Stimulated activated naive CD8-positive, alpha-beta T cell treated with anti-CD3 and anti-CD28 coated beads, Interleukin-15, Interleukin-2, amounts not matched to agents 100 U/mL and 50 U/mL, for 24 hours (primary cell): ENCODE measurements around the gene MMP23B.

ENCODE experiments used
- ATAC-seq: fragments of 150-1000 bp; cut with Tn5 transposase; one replicate; pipeline ENCODE4 v1.10.0; 2021
- DNase-seq: peaks from one replicate; pipeline ENCODE4 v3.0.0; 2021

The MMP23B gene

DNA sequence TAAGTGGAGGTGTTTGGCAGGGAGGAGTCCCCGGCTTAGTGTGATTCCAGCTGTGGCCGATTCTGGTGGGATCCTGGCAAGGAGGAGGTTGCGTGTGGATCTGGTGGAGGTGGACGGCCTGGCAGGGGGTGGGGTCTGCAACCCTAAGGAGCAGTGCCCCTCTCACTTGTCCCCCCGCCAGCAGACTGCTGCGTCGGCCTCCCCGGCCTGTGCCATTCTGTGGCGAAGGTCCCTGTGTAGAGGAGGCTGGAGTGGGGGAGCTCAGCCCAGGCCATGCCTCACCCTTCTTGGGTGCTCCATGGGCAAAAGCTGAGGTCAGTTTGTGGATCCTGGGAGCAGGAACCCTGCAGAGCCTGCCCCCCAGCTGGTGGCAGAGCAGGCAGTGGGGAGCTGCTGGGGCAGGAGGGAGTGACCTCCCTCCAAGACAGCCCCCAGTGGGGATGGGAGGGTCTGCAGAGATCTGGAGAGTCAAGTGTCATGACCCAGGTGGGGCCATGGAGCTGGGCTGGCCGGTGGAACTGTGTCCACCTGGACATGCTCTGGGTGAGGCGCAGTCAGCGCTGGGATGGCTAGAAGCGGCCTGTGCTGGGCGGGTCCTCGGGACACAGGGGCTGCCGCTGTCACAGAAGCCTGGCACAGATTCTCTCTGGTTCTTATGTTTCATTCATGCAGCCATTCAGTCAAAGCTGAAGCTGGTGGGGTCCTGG, 11.4 kb upstream of the MMP23B start:
- DNase-seq: peak; percentile 4
- no peak for ATAC-seq

DNA sequence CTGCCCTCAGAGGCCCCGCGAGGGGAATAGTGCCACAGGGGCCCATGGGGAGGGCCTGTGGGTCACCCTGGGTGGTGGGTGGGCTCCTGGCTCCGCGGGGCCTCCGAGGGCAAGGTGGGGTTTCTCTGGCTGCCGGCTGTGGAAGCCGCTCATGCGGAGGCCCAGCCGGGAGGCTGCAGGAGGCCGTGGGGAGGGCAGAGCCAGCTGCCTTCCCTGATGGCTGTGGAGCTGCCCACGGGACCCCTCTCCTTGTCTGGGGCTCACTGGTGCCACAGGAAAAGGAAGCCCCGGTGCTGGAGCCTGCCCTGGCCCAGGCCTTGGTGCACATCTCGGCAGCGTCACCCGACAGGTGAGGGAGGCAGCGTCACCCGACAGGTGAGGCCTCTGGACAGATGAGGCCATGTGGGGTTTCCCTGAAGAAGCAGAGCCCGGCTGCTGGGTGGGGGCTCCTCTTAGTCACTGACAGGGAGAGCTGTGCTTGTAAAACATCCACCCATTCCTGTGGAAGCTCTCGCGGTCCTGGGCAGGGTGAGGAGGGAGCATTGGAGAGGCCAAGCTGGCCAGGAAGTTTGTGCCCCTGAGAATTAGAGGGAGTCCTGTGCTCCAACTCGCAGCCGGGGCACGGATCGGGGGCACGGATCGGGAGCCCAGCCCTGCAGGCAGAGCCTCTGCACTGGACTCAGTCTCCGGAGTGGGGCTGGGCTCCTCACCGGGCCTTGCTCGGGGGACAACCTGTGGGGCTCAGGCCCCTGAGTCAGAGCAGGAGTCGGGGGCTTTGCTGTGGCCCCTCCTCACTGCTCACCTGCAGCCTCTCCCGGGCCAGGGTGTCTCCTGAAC, 10.6 kb upstream of the MMP23B start:
- DNase-seq (peak; percentile 4), ATAC-seq (no peak)

DNA sequence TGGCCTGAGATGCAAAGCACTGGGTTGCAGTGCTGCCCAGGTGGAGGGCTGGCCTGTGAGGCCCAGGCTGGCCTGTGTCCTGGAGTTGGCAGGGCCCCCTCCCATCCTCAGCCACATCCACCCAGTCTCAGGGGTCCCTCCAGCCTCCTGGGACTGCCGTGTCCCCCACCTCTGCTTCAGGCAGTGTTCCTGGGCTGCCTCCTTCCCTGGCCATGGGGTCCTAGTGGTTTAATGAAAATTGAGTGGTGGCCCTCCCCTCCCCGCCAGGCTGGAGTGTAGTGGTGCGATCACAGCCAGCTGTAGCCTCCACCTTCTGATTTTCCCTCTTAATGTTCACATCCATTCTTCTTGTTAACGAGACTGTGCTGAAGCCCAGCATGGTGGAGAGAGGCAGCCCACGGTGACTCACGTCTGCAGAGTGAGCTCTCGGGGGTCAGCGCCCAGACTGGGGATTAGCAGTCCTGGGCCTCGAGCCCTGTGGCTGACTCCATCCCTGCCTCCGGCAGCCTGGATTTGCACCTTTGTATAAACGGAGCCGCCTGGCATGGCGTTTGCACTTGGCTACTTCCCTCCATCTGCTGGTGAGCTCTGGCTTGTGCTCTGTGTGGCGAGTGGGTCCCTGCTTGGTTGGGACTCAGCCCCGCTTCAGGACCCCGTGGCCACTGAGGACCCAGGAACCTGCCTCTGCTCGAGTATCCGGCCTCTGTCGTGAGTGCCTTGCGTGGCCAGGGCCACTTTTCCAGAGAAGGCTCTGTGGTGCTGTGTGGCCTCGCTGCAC, 9.8 kb upstream of the MMP23B start:
- ATAC-seq (no peak), DNase-seq (no peak)

DNA sequence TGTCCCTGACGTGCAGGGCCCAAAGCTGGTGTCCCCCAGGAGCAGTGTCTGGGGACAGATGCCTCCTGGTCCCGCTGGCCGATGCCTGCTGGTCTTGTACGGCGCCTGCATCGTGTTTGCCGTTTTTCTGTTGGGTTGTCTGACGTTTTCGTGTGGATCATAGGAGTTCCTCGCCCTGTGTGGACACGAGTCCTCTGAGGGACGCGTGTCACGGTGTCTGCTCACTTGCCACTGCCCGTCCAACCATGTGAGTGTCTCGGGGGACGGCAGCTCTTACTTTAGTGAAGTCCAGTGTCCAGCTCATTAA, 9.2 kb upstream of the MMP23B start:
- no peak for ATAC-seq
- no peak for DNase-seq

DNA sequence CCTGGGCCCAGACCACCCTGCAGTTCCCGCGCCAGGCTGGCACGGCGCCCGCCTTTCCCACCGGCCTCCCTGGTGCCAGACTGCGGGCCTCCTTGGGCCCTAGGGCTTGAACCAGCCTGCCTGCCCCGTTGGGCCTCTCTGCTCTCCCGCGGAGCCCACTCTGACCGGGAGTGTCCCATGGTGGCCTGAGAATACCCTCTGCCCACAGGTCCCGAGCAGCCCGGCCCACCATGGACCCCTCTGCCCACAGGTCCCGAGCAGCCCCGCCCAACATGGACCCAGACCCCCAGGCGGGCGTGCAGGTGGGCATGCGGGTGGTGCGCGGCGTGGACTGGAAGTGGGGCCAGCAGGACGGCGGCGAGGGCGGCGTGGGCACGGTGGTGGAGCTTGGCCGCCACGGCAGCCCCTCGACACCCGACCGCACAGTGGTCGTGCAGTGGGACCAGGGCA, 8.8 kb upstream of the MMP23B start:
- ATAC-seq: no peak
- no peak for DNase-seq

DNA sequence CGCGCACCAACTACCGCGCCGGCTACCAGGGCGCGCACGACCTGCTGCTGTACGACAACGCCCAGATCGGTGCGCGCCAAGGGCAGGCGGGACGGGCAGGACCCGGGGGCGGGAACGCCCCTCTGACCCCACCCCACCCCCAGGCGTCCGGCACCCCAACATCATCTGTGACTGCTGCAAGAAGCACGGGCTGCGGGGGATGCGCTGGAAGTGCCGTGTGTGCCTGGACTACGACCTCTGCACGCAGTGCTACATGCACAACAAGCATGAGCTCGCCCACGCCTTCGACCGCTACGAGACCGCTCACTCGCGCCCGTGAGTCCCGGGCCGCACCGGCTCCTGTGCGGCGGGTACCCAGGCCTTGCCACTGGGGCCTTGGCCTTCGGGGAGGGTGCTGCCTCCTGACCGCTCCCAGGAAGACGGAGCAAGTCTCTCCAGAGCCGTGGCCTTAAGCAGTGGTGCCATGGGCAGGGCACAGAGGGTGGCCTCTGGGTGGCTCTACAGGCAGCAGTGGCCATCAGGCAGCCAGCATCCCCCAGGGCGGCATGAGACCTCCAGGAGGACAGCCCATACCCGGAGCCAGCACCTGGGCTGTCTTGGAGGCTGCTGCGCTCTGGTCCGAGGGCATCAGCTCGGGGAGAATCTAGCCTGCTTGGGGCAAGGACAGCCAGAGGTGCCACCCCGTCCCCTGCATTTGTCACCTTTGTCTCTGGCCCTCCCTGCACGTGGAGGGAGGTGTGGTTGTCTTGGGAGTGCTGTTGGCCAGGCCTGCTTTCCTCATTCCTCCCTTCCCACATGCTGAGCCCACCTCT, 8.1 kb upstream of the MMP23B start:
- DNase-seq (no peak), ATAC-seq (no peak)

DNA sequence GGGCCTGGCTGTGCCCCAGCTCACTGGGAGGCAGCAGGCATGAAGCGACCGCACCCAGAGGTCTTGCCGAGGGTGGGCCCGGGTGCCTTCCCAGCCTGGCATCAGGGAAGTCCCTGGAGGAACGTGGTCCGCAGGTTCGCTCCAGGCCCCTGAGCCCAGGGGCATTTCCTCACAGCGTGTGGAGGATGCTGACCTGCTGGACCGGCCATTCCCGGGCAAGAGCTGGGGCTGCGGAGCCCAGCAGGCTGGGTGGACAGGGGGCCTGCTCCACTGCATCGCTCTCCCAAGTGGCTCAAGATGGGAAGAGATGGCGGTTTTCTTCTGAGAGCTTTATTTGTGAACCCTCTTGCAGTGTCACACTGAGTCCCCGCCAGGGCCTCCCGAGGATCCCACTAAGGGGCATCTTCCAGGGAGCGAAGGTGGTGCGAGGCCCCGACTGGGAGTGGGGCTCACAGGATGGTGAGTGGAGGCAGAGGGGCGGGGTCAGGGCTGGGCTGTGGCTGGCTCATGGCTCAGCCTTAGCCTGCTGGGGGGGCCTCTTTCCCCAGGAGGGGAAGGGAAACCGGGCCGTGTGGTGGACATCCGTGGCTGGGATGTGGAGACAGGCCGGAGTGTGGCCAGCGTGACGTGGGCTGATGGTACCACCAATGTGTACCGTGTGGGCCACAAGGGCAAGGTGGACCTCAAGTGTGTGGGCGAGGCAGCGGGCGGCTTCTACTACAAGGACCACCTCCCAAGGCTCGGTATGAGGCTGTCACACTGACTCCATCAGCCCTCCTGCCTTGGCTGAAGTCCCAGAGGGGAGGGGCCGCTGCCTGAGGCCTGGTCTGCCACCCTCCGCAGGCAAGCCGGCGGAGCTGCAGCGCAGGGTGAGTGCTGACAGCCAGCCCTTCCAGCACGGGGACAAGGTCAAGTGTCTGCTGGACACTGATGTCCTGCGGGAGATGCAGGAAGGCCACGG, 7.2 kb upstream of the MMP23B start:
- no peak for DNase-seq
- no peak for ATAC-seq

DNA sequence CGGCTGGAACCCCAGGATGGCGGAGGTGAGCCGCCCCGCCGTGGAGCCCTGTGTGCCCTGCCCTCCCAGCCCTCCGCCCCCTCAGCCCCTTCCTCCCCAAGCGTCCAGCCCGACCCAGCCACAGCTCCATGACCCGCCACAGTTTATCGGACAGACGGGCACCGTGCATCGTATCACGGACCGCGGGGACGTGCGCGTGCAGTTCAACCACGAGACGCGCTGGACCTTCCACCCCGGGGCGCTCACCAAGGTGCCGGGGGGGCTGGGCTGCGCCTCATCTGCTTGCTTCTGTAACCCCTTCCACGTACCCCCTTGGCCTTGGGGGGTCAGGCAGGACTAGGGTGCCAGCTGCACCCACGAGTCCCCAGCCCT, 6.6 kb upstream of the MMP23B start:
- DNase-seq (no peak), ATAC-seq (no peak)

DNA sequence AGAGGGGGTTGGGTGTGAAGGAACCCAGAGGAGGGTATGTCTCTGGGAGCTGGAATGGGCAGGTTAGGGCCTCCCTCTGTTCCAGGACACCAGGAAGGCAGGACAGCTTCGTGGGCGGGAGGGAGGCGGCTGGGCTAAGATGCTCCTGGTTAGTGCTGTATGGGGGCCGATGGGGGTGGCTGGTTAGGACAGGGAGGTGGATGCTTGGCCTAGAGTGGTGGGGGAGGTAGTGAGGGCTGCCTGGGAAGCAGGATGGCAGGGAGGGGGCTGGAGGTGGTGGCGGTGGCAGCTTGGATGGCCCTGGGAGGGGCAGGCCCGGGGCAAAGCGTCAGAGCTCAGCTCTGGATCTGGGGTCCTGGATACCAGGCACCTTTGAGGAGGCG, 6.2 kb upstream of the MMP23B start:
- DNase-seq: no peak

DNA sequence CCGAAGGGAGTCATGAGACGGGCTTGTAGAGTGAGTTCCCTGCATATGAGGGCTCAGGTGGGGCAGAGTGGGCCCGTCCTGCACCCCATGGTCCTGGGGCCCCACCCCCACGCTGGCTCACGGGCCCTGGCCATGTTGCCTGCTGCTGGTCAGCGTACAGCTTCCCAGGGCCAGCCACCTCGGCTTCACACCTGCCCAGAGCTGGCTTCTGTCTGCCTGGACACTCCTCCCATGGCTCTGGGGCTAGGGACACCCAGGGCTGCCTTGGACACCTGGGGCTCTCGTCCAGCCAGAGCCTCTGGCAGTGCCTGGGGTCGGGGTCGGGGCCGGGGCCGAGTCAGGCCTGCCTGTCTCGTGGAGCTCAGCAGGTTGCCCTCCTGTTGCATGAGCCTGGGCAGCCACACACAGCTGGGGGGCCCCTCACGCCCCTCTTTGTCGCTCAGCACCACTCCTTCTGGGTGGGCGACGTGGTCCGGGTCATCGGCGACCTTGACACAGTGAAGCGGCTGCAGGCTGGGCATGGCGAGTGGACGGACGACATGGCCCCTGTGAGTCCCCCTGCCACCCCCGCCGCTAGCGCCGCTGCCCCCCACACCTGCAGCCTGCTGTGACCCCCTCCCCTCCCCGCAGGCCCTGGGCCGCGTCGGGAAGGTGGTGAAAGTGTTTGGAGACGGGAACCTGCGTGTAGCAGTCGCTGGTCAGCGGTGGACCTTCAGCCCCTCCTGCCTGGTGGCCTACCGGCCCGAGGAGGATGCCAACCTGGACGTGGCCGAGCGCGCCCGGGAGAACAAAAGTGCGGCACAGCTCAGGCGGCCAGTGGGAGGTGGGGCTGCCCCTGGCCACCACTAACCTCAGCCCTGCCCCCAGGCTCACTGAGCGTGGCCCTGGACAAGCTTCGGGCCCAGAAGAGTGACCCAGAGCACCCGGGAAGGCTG, 5.5 kb upstream of the MMP23B start:
- no peak for DNase-seq
- no peak for ATAC-seq

More for the DNA sequence above, 6.2 kb upstream of the MMP23B start:
- ATAC-seq: no peak

DNA sequence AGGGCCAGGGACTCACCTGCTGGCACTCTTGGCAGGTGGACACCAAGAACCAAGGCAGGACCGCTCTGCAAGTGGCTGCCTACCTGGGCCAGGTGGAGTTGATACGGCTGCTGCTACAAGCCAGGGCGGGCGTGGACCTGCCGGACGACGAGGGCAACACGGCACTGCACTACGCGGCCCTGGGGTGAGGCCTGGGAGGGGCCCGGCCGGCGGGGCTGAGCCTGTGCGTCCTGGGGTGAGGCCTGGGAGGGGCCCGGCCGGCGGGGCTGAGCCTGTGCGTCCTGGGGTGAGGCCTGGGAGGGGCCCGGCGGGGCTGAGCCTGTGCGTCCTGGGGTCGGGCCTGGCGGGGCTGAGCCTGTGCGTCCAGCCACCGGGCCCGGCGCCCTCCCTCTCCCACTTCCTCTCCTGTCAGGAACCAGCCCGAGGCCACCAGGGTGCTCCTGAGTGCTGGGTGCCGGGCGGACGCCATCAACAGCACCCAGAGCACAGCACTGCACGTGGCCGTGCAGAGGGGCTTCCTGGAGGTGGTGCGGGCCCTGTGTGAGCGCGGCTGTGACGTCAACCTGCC, 4.6 kb upstream of the MMP23B start:
- no peak for DNase-seq

DNA sequence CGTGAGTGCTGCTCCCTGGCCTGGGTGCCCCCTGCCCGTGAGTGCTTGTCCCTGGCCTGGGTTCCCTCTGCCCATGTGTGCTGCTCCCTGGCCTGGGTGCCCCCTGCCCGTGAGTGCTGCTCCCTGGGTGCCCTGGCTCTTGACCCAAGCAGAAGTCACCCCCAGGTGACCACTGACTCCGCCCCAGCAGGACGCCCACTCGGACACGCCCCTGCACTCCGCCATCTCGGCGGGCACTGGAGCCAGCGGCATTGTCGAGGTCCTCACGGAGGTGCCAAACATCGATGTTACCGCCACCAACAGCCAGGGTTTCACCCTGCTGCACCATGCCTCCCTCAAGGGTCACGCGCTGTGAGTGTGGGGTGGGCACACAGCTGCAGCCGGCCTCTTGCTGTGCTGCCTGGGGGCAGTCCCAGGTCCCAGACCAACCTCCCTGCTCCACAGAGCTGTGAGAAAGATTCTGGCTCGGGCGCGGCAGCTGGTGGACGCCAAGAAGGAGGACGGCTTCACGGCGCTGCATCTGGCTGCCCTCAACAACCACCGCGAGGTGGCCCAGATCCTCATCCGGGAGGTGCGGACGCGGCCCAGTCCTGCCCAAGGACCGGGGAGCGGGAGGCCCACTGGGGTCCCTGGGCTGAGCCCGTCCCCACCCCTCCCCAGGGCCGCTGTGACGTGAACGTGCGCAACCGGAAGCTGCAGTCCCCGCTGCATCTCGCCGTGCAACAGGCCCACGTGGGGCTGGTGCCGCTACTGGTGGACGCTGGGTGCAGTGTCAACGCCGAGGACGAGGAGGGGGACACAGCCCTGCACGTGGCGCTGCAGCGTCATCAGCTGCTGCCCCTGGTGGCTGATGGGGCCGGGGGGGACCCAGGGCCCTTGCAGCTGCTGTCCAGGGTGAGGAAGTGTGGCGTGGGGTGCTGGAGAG, 3.9 kb upstream of the MMP23B start:
- ATAC-seq: no peak

More for the DNA sequence above, 4.6 kb upstream of the MMP23B start:
- no peak for ATAC-seq

DNA sequence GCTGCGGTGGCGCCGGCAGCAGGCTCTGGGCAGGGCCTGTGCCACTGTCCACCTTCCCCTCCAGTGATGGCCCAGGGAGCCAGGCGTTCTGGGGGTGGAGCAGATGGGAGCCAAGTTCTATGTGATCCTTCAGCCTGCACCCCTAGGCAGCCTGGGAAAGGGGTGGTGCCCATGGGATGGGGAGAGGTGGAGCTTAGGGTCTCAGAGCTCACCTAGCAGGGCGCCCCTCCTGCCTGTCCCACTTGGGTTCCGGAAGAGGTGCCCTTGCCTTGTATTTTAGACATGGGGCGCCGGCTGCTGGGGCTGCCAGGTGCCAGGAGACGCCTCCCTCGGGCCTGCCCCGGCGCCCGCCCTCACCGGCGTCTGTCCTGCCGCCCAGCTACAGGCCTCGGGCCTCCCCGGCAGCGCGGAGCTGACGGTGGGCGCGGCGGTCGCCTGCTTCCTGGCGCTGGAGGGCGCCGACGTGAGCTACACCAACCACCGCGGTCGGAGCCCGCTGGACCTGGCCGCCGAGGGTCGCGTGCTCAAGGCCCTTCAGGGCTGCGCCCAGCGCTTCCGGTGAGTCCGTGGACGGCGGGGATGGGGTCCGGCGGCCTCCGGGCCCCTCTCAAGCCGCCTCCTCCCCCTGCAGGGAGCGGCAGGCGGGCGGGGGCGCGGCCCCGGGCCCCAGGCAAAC, 3.1 kb upstream of the MMP23B start:
- DNase-seq (peak; percentile 58), ATAC-seq (peak; percentile 15)

More for the DNA sequence above, 3.9 kb upstream of the MMP23B start:
- DNase-seq: no peak

DNA sequence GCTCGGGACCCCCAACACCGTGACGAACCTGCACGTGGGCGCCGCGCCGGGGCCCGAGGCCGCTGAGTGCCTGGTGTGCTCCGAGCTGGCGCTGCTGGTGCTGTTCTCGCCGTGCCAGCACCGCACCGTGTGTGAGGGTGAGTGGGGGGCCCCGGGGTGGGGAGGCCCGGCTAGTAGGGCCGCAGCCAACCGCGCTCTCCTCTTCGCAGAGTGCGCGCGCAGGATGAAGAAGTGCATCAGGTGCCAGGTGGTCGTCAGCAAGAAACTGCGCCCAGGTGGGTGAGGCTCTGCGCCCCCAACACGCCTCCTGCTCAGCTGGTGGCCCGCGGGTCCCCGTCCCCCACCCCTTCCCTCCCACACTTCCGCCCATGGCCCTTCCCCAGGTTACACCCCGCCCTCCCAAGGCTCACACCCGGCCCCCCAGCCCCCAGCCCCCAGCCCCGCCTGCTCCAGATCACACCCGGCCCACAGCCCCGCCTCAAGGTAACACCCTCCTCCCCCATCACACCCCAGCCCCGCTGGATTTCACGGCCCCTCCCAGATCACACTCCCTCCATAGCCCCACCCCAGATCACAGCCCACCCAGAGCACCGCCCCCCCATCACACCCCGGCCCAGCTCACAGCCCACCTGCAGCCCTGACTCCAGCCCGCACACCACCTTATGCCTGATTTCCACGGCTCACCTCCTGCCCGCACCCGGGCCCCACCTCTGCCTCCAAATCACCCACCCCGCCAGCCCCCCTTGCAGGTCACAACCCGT, 2.4 kb upstream of the MMP23B start:
- peak; percentile 36 for ATAC-seq
- DNase-seq: peak; percentile 68

DNA sequence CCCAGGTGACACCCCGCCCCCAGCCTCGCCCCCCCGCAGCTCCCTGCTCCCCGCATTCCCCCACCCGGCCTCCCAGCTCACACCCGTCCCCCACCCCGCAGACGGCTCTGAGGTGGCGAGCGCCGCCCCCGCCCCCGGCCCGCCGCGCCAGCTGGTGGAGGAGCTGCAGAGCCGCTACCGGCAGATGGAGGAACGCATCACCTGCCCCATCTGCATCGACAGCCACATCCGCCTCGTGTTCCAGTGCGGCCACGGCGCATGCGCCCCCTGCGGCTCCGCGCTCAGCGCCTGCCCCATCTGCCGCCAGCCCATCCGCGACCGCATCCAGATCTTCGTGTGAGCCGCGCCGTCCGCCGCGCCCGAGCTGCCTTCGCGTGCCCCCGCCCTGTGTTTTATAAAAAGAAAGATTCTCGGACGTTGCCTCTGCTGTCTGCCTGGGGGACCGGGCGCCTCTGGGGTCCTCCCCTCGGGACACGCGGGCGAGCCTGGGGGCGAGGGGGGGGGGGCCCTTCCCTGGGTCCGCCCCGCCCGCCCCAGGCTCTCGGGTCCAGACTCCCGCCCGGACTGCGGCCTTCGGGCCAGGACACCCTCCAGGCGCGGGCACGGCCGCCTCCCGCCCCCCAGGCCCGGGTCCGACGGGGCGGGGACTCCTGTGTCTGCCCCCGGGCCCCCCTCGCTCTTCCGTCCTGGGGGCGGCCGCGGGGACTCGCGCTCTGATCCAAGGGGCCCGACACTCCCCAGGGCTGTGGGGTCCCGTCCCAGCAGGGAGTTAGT, 1.6 kb upstream of the MMP23B start:
- DNase-seq (peak; percentile 92), ATAC-seq (peak; percentile 62)
